Coronary artery (tissue), 2 donors: ENCODE results near the gene LRRIQ1.

Source experiments
- DNase-seq: peaks from one replicate; pipeline ENCODE4 v3.0.0-alpha.2; 2017; ENCODE audit warnings: low spot score
- H3K27ac ChIP-seq, 2 donors: fragments of 200-600 bp; sonication (generic); one replicate each; pipeline ENCODE4 v1.5.1; 2016 to 2019
- H3K4me3 ChIP-seq: fragments of 200-600 bp; sonication (generic); 2 replicates; pipeline ENCODE4 v1.5.1; 2016; ENCODE audit warnings: mild to moderate bottlenecking, moderate library complexity
- TF ChIP-seq, protein P1 (sequence below): fragments of 200-600 bp; sonication (generic); IDR thresholded peaks from one replicate; pipeline ENCODE4 v1.5.1; 2019; ENCODE audit warnings: antibody characterized with exemption

Gene LRRIQ1

DNA sequence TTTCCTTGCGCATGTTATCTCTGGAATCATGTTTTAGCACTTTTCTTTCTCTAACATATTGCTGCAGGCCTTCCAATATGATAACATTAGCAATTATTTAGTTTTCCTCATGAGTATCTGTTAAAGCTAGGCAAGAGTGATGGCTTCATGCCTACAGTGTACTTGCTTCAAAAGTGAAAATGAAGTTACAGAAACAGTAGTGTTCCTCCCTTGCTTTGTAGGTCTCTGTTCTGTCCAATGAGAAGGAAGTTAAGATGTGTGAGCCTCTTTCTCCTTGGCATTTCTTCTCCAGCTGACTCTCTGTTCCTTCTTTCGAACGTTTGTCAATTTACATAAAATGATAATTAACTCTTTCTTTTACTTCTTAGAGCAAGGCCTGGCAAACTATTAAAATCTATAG lies 22.2 kb downstream of the LRRIQ1 start:
- no peak for DNase-seq
- H3K4me3 ChIP-seq: no peak overlapping the region
- no peak overlapping the region for H3K27ac ChIP-seq
- TF ChIP-seq, protein P1, sequence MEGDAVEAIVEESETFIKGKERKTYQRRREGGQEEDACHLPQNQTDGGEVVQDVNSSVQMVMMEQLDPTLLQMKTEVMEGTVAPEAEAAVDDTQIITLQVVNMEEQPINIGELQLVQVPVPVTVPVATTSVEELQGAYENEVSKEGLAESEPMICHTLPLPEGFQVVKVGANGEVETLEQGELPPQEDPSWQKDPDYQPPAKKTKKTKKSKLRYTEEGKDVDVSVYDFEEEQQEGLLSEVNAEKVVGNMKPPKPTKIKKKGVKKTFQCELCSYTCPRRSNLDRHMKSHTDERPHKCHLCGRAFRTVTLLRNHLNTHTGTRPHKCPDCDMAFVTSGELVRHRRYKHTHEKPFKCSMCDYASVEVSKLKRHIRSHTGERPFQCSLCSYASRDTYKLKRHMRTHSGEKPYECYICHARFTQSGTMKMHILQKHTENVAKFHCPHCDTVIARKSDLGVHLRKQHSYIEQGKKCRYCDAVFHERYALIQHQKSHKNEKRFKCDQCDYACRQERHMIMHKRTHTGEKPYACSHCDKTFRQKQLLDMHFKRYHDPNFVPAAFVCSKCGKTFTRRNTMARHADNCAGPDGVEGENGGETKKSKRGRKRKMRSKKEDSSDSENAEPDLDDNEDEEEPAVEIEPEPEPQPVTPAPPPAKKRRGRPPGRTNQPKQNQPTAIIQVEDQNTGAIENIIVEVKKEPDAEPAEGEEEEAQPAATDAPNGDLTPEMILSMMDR: no peak

DNA sequence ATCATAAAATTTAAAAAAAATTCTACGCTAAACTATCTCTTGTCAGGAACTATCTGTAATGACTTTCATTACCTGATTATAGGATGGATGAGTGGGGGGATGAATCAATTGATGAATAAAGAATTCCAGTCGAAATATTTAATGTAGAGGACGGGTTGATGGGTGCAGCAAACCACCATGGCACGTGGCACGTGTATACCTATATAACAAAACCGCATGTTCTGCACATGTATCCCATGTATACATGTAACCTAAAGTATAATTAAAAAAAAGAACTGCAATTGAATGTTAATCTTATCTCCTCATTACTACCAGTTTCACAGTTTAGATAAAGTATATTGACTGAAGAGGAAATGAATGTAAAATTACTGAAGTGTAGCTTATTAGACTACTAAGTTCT lies 23.4 kb downstream of the LRRIQ1 start:
- Histone ChIP-seq H3K27ac (no peak overlapping the region), H3K4me3 (no peak overlapping the region)
- no peak for DNase-seq
- TF ChIP-seq, protein P1: no peak

DNA sequence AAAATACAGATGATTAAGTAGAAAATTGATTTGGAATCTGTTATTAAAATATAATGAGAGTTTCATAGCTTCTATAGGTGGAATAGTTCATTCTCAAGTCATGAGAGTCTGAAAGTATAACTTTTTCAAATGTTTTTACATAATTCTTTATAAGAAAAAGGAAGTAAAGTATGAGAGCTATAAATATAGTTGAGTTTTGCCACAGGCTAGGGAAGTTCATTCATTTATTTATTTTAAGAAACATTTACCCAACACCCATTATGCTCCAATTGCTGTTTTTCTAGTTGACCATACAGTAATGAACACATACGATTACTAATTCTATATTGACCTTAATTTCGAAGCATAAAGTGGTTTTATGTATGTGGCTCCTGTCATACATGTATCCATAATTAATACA lies 24.8 kb downstream of the LRRIQ1 start:
- TF ChIP-seq, protein P1: no peak
- H3K4me3 ChIP-seq: no peak overlapping the region
- no peak overlapping the region for H3K27ac ChIP-seq
- no peak for DNase-seq

DNA sequence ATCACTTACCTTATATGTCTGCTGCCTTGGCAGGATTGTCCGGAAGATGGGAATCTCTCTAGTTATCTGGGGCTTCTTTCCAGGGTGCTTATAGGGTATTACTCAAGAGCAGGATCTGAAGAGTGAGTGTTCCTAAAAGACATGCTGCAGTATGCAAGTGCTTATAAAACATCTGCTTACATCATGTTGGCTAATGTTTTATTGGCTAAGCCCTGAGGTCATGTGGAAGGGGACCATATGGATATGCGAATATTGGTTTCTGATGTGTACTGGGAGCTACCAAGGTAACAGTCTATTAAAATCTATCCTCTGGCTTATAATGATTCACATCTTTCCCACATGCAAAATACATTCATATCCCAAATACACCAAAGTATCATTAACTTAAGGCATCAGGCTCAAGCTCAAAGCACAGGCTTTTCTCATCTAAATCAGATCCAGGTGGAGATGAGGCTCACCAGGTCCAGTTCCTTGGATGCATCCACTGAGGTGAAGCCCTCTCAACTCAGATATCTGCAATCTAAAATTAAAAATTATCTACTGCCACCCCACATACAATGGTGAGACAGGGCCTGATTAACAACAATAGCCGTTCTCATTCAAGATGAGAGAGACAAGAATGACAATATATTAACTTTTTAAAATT lies 29.8 kb downstream of the LRRIQ1 start:
- no peak overlapping the region for H3K27ac ChIP-seq
- H3K4me3 ChIP-seq: no peak overlapping the region
- TF ChIP-seq, protein P1: no peak
- DNase-seq: no peak

DNA sequence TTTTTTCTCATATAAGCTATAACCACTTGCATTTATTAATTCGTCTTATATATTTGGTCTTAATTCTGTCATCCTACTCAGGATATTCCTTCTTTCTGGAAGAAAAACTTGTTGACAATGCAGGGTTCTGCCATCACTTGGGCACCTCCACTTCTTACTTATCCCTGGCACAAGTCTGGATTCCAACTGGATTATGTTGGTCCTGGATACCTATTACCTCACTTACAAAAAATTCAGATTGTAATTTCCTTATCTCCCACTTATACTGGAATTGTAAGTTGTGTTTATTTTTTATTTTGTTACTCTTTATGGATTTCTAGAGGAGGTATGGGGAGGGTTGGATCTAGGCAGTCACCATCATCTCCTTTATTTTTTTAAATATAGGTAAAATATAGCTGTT lies 36.7 kb downstream of the LRRIQ1 start:
- TF ChIP-seq, protein P1: no peak
- Histone ChIP-seq H3K27ac (no peak overlapping the region), H3K4me3 (no peak overlapping the region)
- DNase-seq: no peak

DNA sequence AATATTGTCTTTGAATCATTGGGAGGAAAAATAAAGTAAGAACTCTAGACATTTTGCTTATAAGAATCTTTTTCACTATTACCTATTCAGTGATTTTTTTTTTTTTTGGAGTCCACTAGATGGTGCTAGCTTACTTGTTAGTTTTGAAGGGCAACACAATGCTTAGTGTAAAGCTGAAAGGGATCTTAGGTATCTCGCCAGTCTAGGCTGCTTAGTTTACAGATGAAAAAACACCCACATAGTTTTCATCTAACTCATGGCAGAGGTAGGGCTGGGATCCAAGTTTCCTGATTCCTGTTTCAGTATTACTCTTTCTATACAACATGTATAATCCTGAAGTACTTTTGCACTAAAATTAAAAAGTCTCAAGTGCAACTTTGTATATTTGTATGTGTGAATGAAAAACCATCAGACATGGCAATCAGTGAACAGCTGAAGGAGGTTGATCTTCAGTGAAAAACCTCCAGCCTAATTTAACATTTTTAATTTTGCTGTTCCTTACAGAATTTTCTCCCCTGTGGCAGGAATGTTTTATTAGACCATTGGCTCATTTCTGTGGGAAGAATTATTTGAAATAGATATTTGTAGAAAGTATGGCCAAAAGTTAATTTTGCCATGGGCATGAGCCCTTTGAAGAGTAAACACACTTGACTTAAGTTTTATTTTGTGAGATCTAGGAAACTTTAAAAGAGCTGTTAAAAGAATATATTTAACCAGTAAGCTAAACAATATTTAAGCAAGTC lies 40.7 kb downstream of the LRRIQ1 start:
- Histone ChIP-seq H3K4me3 (no peak overlapping the region), H3K27ac (no peak overlapping the region)
- TF ChIP-seq, protein P1: no peak
- DNase-seq: no peak

DNA sequence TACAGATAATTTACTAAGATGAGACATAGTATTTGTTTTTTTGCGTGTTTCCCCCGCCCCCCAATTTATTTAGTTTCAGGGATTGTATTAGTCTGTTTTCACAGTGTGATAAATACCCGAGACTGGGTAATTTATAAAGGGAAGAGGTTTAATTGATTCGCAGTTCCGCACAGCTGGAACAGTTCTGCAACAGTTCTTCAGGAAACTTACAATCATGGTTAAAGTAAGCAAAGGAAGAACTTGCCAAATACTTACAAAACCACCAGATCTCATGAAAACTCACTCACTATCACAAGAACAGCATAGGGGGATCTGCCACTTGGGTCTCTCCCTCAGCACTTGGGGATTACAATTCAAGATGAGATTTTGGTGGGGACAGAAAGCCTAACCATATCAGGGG lies 48.9 kb downstream of the LRRIQ1 start:
- no peak overlapping the region for H3K4me3 ChIP-seq
- H3K27ac ChIP-seq: no peak overlapping the region
- DNase-seq: no peak
- TF ChIP-seq, protein P1: no peak
